SU-DHL-6 (cell line): Measurements from ENCODE around the gene EIF2AK3.

ENCODE experiments used
- H2AFZ ChIP-seq: fragments of 200-600 bp; sonication (generic); 2 replicates; pipeline ENCODE4 v1.6.1; 2014; ENCODE audit warnings: low read depth, mild to moderate bottlenecking, moderate library complexity, mixed read lengths, antibody characterized with exemption, low read length; ENCODE audit not compliant: severe bottlenecking
- H3F3A ChIP-seq: fragments of 200-600 bp; shearing (Covaris generic); 2 replicates; pipeline ENCODE4 v1.6.0; 2016; ENCODE audit warnings: antibody characterized with exemption, mild to moderate bottlenecking; ENCODE audit not compliant: insufficient read depth
- H3K27ac ChIP-seq: fragments of 200-600 bp; sonication (generic); 2 replicates; pipeline ENCODE4 v1.5.1; 2016; ENCODE audit warnings: low read depth, mild to moderate bottlenecking, low read length, moderate library complexity, mixed read lengths
- H3K27me3 ChIP-seq: fragments of 200-600 bp; sonication (generic), shearing (Covaris generic); 2 replicates; pipeline ENCODE4 v1.6.0; 2014; ENCODE audit warnings: mild to moderate bottlenecking, low read length
- H3K36me3 ChIP-seq: fragments of 200-600 bp; sonication (generic); 2 replicates; pipeline ENCODE4 v1.6.1; 2014; ENCODE audit warnings: mild to moderate bottlenecking, low read length, mixed read lengths
- H3K4me2 ChIP-seq: fragments of 300-600, 200-600 bp; shearing (Covaris generic), sonication (generic); 2 replicates; pipeline ENCODE4 v1.6.0; 2014; ENCODE audit warnings: low read length, low read depth, mild to moderate bottlenecking; ENCODE audit not compliant: poor library complexity, severe bottlenecking
- H3K4me3 ChIP-seq: fragments of 200-600 bp; sonication (generic); 2 replicates; pipeline ENCODE4 v1.5.1; 2014; ENCODE audit warnings: antibody characterized with exemption, low read length, mild to moderate bottlenecking, mixed read lengths; ENCODE audit not compliant: insufficient read depth, poor library complexity, severe bottlenecking
- H3K79me2 ChIP-seq: fragments of 200-600 bp; sonication (generic); 2 replicates; pipeline ENCODE4 v1.6.1; 2014; ENCODE audit warnings: mild to moderate bottlenecking, low read length, moderate library complexity; ENCODE audit not compliant: insufficient read depth
- H3K9ac ChIP-seq: fragments of 200-600 bp; sonication (generic); 2 replicates; pipeline ENCODE4 v1.7.0; 2014; ENCODE audit warnings: mild to moderate bottlenecking, low read length
- H3K9me2 ChIP-seq: fragments of 200-600 bp; sonication (generic); replicated peaks from 2 replicates; pipeline ENCODE4 v1.6.1; 2014; ENCODE audit warnings: low read length; ENCODE audit not compliant: insufficient read depth
- H3K9me3 ChIP-seq: fragments of 200-600 bp; sonication (generic); 2 replicates; pipeline ENCODE4 v1.6.1; 2014; ENCODE audit warnings: low read length, mixed read lengths; ENCODE audit not compliant: insufficient read depth
- H4K20me1 ChIP-seq: fragments of 200-600 bp; sonication (generic); 2 replicates; pipeline ENCODE4 v1.6.1; 2014; ENCODE audit warnings: low read depth, mild to moderate bottlenecking, antibody characterized with exemption, low read length, moderate library complexity, mixed read lengths
- CTCF ChIP-seq: fragments of 200-600 bp; sonication (generic); IDR thresholded peaks from one replicate; pipeline ENCODE4 v1.5.1; 2017; ENCODE audit warnings: antibody characterized with exemption, mild to moderate bottlenecking, low read length, moderate library complexity; ENCODE audit not compliant: insufficient read depth, poor library complexity, severe bottlenecking
- EZH2phosphoT487 ChIP-seq: fragments of 200-600 bp; sonication (generic), shearing (Covaris generic); conservative IDR thresholded peaks from 2 replicates; pipeline ENCODE4 v1.6.1; 2018; ENCODE audit warnings: mild to moderate bottlenecking, antibody characterized with exemption, low read length, moderate library complexity, mixed read lengths

The EIF2AK3 gene

GRCh38 chr2:88607416-88607815 lies 19.8 kb downstream of the EIF2AK3 start:
- peaks cover 72% of the 10 kb centered on the region for H3K79me2 ChIP-seq
- H2AFZ ChIP-seq: no peak overlapping the region
- H3K27ac ChIP-seq: peak overlapping the region; percentile 96
- H3K9me3 ChIP-seq: no peaks in the 10 kb centered on the region
- peak overlapping the region; percentile 80 for H3K4me2 ChIP-seq
- TF ChIP-seq EZH2phosphoT487 (no peak), CTCF (no peak)
- H3F3A ChIP-seq: peaks cover 53% of the 10 kb centered on the region
- no peaks in the 10 kb centered on the region for H3K9me2 ChIP-seq
- peak overlapping the region; percentile 9 for H3K4me3 ChIP-seq
- no peaks in the 10 kb centered on the region for H4K20me1 ChIP-seq
- peak overlapping the region; percentile 34 for H3K9ac ChIP-seq
- H3K36me3 ChIP-seq: peaks cover 13% of the 10 kb centered on the region
- H3K27me3 ChIP-seq: no peaks in the 10 kb centered on the region

- no peaks in the 10 kb centered on the region for H4K20me1 ChIP-seq
- H3K9me2 ChIP-seq: no peaks in the 10 kb centered on the region
- peak overlapping the region; percentile 37 for H3K9ac ChIP-seq
- H3K36me3 ChIP-seq: peaks cover 11% of the 10 kb centered on the region
- H3K4me3 ChIP-seq: peak overlapping the region; percentile 9
- H3K79me2 ChIP-seq: peaks cover 77% of the 10 kb centered on the region
- peak overlapping the region; percentile 96 for H3K27ac ChIP-seq
- peak overlapping the region; percentile 80 for H3K4me2 ChIP-seq
- H3K9me3 ChIP-seq: no peaks in the 10 kb centered on the region
- peaks cover 49% of the 10 kb centered on the region for H3F3A ChIP-seq
- TF ChIP-seq EZH2phosphoT487: no peak
- no peak for TF ChIP-seq CTCF
- no peak overlapping the region for H2AFZ ChIP-seq
- H3K27me3 ChIP-seq: no peaks in the 10 kb centered on the region
These were observed 20.8 kb downstream of the EIF2AK3 start for GRCh38 chr2:88606371-88607030.

- Histone ChIP-seq H3K79me2 (peaks cover 83% of the 10 kb centered on the region), H4K20me1 (no peaks in the 10 kb centered on the region), H2AFZ (no peak overlapping the region), H3K9me3 (no peaks in the 10 kb centered on the region), H3F3A (peaks cover 53% of the 10 kb centered on the region), H3K4me3 (no peak overlapping the region), H3K9ac (no peak overlapping the region), H3K36me3 (peaks cover 8% of the 10 kb centered on the region; the same call in 1 of the 2 replicates), H3K4me2 (peak overlapping the region; percentile 80), H3K27ac (peak overlapping the region; percentile 96), H3K9me2 (no peaks in the 10 kb centered on the region), H3K27me3 (no peaks in the 10 kb centered on the region)
- no peak for TF ChIP-seq CTCF
- no peak for TF ChIP-seq EZH2phosphoT487
These were observed 24.1 kb downstream of the EIF2AK3 start for GRCh38 chr2:88603146-88603545.
